GM13977 (cell line): ENCODE measurements around the gene CHN1.

Source experiments
- DNase-seq: peaks from one replicate; pipeline ENCODE4 v3.0.0; 2012; ENCODE audit warnings: low spot score
- CTCF ChIP-seq: IDR thresholded peaks from 2 replicates; pipeline ENCODE4 v1.5.1; 2012; ENCODE audit warnings: mild to moderate bottlenecking, control low read depth; ENCODE audit not compliant: insufficient read depth; ENCODE audit errors: extremely low read depth, missing control alignments
- in situ Hi-C: fragments of 300-500 bp; cut with MboI; formaldehyde crosslinking; loops from one replicate; pipeline ENCODE4 v1.12.0; 2022; ENCODE audit warnings: low sequenced_read_pairs, low pct_unique_long_range_greater_than_20kb, mixed read lengths, inconsistent platforms; ENCODE audit not compliant: unreplicated experiment

CHN1 gene

GRCh38 chr2:174919947-174920595 is 85.1 kb downstream of the CHN1 start:
- no peak for TF ChIP-seq CTCF
- in situ Hi-C loops: no loop called here

GRCh38 chr2:174918886-174919526 is 86.2 kb downstream of the CHN1 start:
- TF ChIP-seq CTCF: no peak
- no peak for DNase-seq
- in situ Hi-C loops: no loop called here

More at GRCh38 chr2:174919947-174920595, 85.1 kb downstream of the CHN1 start:
- DNase-seq: no peak

- TF ChIP-seq CTCF: no peak
- in situ Hi-C loops: no loop called here
- no peak for DNase-seq
Observed at GRCh38 chr2:174916270-174916930, 88.8 kb downstream of the CHN1 start.

GRCh38 chr2:174914853-174915760 is 90.1 kb downstream of the CHN1 start:
- no peak for TF ChIP-seq CTCF
- DNase-seq: no peak
- in situ Hi-C loops: no loop called here

GRCh38 chr2:174908284-174908683 is 96.9 kb downstream of the CHN1 start:
- in situ Hi-C loops: no loop called here
- no peak for DNase-seq
- no peak for TF ChIP-seq CTCF

GRCh38 chr2:174903264-174903556 is 102.0 kb downstream of the CHN1 start:
- in situ Hi-C loops: no loop called here
- TF ChIP-seq CTCF: no peak
- no peak for DNase-seq
